ENCODE measurements around the gene EPHB6.

The EPHB6 gene

GRCh38 chr7:142876236-142876960 lies 21.5 kb downstream of the EPHB6 start:
- no peak for DNase-seq (ENCODE audit: low read depth in 2 of 3, low spot score in 1 of 3)

GRCh38 chr7:142876991-142877910 lies 22.4 kb downstream of the EPHB6 start:
- no peak for DNase-seq (ENCODE audit: low read depth in 2 of 3, low spot score in 1 of 3)

GRCh38 chr7:142878315-142878714 lies 23.4 kb downstream of the EPHB6 start:
- DNase-seq (ENCODE audit: low read depth in 2 of 3, low spot score in 1 of 3), result no peak

GRCh38 chr7:142879060-142879459 lies 24.2 kb downstream of the EPHB6 start:
- no peak for DNase-seq (ENCODE audit: low read depth in 2 of 3, low spot score in 1 of 3)

- DNase-seq (ENCODE audit: low read depth in 2 of 3, low spot score in 1 of 3), result peak; percentile 11 to 41 (median 24)
These were observed 26.1 kb downstream of the EPHB6 start for GRCh38 chr7:142880876-142881505.

- no peak for DNase-seq (ENCODE audit: low read depth in 2 of 3, low spot score in 1 of 3)
These were observed 26.9 kb downstream of the EPHB6 start for GRCh38 chr7:142881586-142882337.

GRCh38 chr7:142882338-142882678 lies 27.4 kb downstream of the EPHB6 start:
- DNase-seq (ENCODE audit: low read depth in 2 of 3, low spot score in 1 of 3), result no peak

GRCh38 chr7:142883145-142883544 lies 28.3 kb downstream of the EPHB6 start:
- DNase-seq (ENCODE audit: low read depth in 2 of 3, low spot score in 1 of 3), result no peak

- no peak for DNase-seq (ENCODE audit: low read depth in 2 of 3, low spot score in 1 of 3)
These were observed 28.9 kb downstream of the EPHB6 start for GRCh38 chr7:142883571-142884285.

GRCh38 chr7:142884286-142884640 lies 29.4 kb downstream of the EPHB6 start:
- no peak for DNase-seq (ENCODE audit: low read depth in 2 of 3, low spot score in 1 of 3)

- DNase-seq (ENCODE audit: low read depth in 2 of 3, low spot score in 1 of 3), result no peak
These were observed 30.7 kb downstream of the EPHB6 start, which contains the start of gene TRPV6 for GRCh38 chr7:142885311-142886230. TSS of gene TRPV6 (minus strand) at chr7:142885745.

GRCh38 chr7:142886866-142887265 lies 32.0 kb downstream of the EPHB6 start:
- no peak for DNase-seq (ENCODE audit: low read depth in 2 of 3, low spot score in 1 of 3)

- DNase-seq (ENCODE audit: low read depth in 2 of 3, low spot score in 1 of 3), result no peak
These were observed 32.6 kb downstream of the EPHB6 start for GRCh38 chr7:142887282-142888015.

- no peak for DNase-seq (ENCODE audit: low read depth in 2 of 3, low spot score in 1 of 3)
These were observed 34.9 kb downstream of the EPHB6 start for GRCh38 chr7:142889816-142890215.

GRCh38 chr7:142890874-142891485 lies 36.1 kb downstream of the EPHB6 start:
- DNase-seq (ENCODE audit: low read depth in 2 of 3, low spot score in 1 of 3), result no peak

- DNase-seq (ENCODE audit: low read depth in 2 of 3, low spot score in 1 of 3), result no peak
These were observed 36.7 kb downstream of the EPHB6 start for GRCh38 chr7:142891490-142892082.

GRCh38 chr7:142892951-142893350 lies 38.1 kb downstream of the EPHB6 start:
- DNase-seq (ENCODE audit: low read depth in 2 of 3, low spot score in 1 of 3), result no peak
